HK-2 (cell line): ENCODE measurements around the gene PCDHA6.
"Not testable (repeated sequence)": the region's sequence is repeated elsewhere in the genome, so short reads cannot be mapped to it uniquely, and the experiment has no call there.

Source experiments
- DNase-seq: peaks from one replicate; pipeline ENCODE4 v3.0.0-alpha.2; 2018; ENCODE audit not compliant: unreplicated experiment

The PCDHA6 gene, protein sequence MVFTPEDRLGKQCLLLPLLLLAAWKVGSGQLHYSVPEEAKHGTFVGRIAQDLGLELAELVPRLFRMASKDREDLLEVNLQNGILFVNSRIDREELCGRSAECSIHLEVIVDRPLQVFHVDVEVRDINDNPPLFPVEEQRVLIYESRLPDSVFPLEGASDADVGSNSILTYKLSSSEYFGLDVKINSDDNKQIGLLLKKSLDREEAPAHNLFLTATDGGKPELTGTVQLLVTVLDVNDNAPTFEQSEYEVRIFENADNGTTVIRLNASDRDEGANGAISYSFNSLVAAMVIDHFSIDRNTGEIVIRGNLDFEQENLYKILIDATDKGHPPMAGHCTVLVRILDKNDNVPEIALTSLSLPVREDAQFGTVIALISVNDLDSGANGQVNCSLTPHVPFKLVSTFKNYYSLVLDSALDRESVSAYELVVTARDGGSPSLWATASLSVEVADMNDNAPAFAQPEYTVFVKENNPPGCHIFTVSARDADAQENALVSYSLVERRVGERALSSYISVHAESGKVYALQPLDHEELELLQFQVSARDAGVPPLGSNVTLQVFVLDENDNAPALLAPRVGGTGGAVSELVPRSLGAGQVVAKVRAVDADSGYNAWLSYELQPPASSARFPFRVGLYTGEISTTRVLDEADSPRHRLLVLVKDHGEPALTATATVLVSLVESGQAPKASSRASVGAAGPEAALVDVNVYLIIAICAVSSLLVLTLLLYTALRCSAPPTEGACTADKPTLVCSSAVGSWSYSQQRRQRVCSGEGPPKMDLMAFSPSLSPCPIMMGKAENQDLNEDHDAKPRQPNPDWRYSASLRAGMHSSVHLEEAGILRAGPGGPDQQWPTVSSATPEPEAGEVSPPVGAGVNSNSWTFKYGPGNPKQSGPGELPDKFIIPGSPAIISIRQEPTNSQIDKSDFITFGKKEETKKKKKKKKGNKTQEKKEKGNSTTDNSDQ

DNA sequence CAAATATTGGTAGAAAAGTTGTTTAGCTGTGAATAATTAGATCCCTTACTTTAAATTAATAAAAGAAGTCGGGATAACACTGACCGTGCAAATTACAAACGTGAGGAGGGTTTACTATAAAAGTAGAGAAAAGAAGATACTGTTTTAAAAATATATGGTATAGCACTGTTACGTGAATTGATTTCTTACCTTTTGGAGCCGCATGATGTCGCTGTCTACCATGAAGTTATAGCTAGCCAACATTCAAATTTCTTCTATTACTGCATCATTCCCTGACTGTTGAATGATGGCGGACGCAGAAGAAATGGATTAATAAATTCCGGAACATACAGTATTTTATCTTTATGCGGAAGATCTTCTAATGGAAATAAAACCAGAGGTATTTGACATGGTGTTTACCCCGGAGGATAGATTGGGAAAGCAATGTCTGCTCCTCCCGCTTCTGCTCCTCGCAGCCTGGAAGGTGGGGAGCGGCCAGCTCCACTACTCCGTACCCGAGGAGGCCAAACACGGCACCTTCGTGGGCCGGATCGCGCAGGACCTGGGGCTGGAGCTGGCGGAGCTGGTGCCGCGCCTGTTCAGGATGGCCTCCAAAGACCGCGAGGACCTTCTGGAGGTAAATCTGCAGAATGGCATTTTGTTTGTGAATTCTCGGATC is at the start of gene PCDHA6:
Gene PCDHA6, plus strand, starts transcription at position 257 of the 658 bp plus-strand sequence. Its CDS starts 132 bp downstream, at position 389.
- DNase-seq, result no peak

DNA sequence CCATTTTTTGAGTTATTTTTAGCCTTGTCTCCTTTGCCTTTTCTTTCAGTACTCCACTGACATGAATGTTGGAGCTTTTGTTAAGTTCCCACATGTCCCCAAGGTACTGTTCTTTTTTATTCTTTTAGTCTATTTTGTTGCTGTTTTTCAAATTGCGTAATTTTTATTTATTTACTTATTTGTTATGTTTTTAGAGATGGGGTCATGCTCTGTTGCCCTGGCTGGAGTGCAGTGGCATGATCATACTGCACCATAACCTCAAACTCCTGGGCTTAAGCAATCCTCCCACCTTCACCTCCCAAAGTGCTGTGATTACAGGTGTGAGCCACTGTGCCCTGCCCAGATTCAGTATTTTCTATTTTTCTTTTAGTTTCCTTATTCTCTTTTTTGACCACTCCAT is 47.2 kb upstream of the PCDHA6 start:
- no peak for DNase-seq

GRCh38 chr5:140785905-140786686 is 41.7 kb upstream of the PCDHA6 start, which contains the start of gene PCDHA1:
Gene PCDHA1 (plus strand): TSS chr5:140786140.
- no peak for DNase-seq

- not testable (repeated sequence) for DNase-seq
These were observed 40.3 kb upstream of the PCDHA6 start for GRCh38 chr5:140787422-140787821.

GRCh38 chr5:140787849-140788504 is 39.8 kb upstream of the PCDHA6 start:
- DNase-seq, result not testable (repeated sequence)

- no peak for DNase-seq
These were observed 36.7 kb upstream of the PCDHA6 start for GRCh38 chr5:140791089-140791488.

DNA sequence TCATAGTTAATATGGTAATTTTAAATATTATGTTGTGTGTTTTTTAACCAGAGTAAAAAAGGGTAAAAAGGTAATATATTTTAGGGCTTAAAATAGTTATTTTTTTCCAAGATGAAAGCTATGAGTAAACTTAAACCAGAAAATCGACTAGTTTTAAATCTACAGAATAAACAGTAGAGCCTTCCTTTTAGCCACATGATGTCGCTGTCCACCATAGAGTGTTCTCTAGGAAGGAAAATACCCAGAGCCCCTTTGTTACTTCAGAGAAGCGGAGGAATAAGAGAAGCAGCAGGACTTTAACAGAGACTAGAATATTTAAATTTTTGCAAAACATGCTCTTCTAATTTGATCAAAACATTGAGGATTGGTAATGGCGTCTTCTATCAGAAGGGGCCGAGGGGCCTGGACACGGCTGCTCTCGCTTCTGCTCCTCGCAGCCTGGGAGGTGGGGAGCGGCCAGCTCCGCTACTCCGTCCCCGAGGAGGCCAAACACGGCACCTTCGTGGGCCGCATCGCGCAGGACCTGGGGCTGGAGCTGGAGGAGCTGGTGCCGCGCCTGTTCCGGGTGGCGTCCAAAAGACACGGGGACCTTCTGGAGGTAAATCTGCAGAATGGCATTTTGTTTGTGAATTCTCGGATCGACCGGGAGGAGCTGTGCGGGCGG is 33.0 kb upstream of the PCDHA6 start, which contains the start of gene PCDHA2:
Gene PCDHA2, plus strand, starts transcription at position 258 of the 664 bp plus-strand sequence.
- no peak for DNase-seq

DNA sequence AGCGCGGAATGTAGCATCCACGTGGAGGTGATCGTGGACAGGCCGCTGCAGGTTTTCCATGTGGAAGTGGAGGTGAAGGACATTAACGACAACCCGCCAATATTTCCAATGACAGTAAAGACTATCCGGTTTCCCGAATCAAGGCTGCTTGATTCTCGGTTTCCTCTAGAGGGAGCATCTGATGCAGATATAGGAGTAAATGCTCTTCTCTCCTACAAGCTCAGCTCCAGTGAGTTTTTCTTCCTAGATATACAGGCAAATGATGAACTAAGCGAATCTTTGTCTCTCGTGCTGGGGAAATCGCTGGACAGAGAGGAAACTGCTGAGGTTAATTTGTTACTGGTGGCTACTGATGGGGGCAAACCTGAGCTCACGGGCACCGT is 32.5 kb upstream of the PCDHA6 start:
- no peak for DNase-seq

DNA sequence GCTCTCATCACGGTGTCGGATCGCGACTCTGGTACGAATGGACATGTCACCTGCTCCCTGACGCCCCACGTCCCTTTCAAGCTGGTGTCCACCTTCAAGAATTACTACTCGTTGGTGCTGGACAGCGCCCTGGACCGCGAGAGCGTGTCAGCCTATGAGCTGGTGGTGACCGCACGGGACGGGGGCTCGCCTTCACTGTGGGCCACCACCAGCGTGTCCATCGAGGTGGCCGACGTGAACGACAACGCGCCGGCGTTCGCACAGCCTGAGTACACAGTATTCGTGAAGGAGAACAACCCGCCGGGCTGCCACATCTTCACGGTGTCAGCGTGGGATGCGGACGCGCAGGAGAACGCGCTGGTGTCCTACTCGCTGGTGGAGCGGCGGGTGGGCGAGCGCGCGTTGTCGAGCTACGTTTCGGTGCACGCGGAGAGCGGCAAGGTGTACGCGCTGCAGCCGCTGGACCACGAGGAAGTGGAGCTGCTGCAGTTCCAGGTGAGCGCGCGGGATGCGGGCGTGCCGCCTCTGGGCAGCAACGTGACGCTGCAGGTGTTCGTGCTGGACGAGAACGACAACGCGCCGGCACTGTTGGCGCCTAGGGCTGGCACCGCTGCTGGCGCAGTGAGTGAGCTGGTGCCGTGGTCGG is 31.6 kb upstream of the PCDHA6 start:
- not testable (repeated sequence) for DNase-seq

DNA sequence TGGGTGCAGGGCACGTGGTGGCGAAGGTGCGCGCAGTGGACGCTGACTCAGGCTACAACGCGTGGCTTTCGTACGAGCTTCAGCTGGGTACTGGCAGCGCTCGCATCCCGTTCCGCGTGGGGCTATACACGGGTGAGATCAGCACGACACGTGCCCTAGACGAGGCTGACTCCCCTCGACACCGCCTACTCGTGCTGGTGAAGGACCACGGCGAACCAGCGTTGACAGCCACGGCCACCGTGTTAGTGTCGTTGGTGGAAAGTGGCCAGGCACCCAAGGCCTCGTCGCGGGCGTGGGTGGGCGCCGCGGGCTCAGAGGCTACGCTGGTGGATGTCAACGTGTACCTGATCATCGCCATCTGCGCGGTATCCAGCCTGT is 31.1 kb upstream of the PCDHA6 start:
- no peak for DNase-seq

GRCh38 chr5:140800816-140801493 is 26.8 kb upstream of the PCDHA6 start, which contains the start of gene PCDHA3:
Gene PCDHA3 (plus strand): TSS chr5:140801057.
- DNase-seq, result no peak

DNA sequence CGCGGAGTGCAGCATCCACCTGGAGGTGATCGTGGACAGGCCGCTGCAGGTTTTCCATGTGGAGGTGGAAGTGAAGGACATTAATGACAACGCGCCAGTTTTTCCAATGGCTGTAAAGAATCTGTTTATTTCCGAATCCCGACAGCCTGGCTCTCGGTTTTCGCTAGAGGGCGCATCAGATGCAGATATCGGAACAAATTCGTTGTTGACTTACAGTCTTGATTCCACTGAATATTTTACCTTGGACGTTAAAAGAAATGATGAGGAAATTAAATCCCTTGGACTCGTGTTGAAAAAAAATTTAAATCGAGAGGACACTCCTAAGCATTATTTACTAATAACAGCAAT is 26.3 kb upstream of the PCDHA6 start:
- DNase-seq, result no peak

- DNase-seq, result not testable (repeated sequence)
These were observed 25.4 kb upstream of the PCDHA6 start for GRCh38 chr5:140802381-140802780.

DNA sequence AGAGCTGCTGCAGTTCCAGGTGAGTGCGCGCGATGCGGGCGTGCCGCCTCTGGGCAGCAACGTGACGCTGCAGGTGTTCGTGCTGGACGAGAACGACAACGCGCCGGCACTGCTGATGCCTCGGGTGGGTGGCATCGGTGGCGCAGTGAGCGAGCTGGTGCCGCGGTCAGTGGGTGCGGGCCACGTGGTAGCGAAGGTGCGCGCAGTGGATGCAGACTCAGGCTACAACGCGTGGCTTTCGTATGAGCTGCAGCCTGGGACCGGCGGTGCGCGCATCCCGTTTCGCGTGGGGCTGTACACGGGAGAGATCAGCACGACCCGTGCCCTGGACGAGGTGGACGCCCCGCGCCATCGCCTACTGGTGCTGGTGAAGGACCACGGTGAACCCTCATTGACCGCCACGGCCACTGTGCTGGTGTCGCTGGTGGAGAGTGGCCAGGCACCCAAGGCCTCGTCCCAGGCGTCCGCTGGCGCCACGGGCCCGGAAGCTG is 24.9 kb upstream of the PCDHA6 start:
- DNase-seq, result no peak

DNA sequence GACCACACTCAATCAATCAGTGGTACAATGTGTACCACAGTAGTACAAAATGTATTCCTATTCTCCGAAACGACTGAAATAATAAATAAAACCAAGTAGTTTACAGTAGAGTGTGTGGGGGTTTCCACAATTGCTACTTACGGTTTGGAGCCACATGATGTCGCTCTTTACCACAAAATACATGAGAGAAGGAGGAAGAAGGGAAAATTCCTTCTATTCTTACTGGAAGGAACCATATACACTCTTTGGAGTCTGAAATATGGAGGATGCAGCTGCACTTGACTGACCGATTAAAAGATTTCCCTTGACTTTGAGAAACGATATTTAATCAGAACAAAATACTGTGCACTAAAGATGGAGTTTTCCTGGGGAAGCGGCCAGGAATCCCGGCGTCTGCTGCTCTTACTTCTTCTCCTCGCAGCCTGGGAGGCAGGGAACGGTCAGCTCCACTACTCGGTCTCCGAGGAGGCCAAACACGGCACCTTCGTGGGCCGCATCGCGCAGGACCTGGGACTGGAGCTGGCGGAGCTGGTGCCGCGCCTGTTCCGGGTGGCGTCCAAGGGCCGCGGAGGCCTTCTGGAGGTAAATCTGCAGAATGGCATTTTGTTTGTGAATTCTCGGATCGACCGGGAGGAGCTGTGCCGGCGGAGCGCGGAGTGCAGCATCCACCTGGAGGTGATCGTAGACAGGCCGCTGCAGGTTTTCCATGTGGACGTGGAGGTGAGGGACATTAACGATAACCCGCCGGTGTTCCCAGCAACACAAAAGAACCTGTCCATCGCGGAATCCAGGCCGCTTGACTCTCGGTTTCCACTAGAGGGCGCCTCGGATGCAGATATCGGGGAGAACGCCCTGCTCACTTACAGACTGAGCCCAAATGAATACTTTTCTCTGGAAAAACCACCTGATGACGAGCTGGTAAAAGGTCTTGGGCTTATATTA is 20.7 kb upstream of the PCDHA6 start, which contains the start of gene PCDHA4:
Gene PCDHA4, plus strand, starts transcription at position 235 of the 942 bp plus-strand sequence.
- DNase-seq, result no peak

- DNase-seq, result not testable (repeated sequence)
These were observed 19.4 kb upstream of the PCDHA6 start for GRCh38 chr5:140808241-140808888.

- no peak for DNase-seq
These were observed 18.9 kb upstream of the PCDHA6 start for GRCh38 chr5:140808889-140809291.
